ENCODE data around the gene NFIB. TPM values are rescaled to one million over a fixed set of nuclear protein-coding genes. Genes with fewer than 3 reads are reported as not detected.
A peak's percentile ranks its signal among the peaks of the same experiment; 100 is the strongest.

Gene NFIB
- total RNA-seq, 1 donor from 2014 or later, result 11.6 TPM

GRCh38 chr9:14188538-14188937 is 125.4 kb downstream of the NFIB start:
- Histone ChIP-seq H3K27me3 (ENCODE audit: control insufficient read depth, insufficient read depth, low read length) (no peaks in the 10 kb centered on the region), H3K36me3 (ENCODE audit: control insufficient read depth, insufficient read depth, low read length) (no peaks in the 10 kb centered on the region), H3K4me3 (ENCODE audit: low read depth, low read length) (no peak overlapping the region)
- TF ChIP-seq CTCF (IDR thresholded peaks at IDR 0.05; ENCODE audit: insufficient read depth, low read length, severe bottlenecking), result no peak
- no peak for DNase-seq (ENCODE audit: low read depth)
- no peak for FAIRE-seq

GRCh38 chr9:14188011-14188410 is 125.9 kb downstream of the NFIB start:
- DNase-seq (ENCODE audit: low read depth), result no peak
- no peaks in the 10 kb centered on the region for H3K36me3 ChIP-seq (ENCODE audit: control insufficient read depth, insufficient read depth, low read length)
- no peak for FAIRE-seq
- TF ChIP-seq CTCF (IDR thresholded peaks at IDR 0.05; ENCODE audit: insufficient read depth, low read length, severe bottlenecking), result no peak
- H3K27me3 ChIP-seq (ENCODE audit: control insufficient read depth, insufficient read depth, low read length), result no peaks in the 10 kb centered on the region
- no peak overlapping the region for H3K4me3 ChIP-seq (ENCODE audit: low read depth, low read length)

GRCh38 chr9:14186096-14186495 is 127.8 kb downstream of the NFIB start:
- H3K27me3 ChIP-seq (ENCODE audit: control insufficient read depth, insufficient read depth, low read length), result no peaks in the 10 kb centered on the region
- FAIRE-seq (no peak), DNase-seq (ENCODE audit: low read depth) (peak; percentile 36)
- no peak overlapping the region for H3K4me3 ChIP-seq (ENCODE audit: low read depth, low read length)
- no peak for TF ChIP-seq CTCF (IDR thresholded peaks at IDR 0.05; ENCODE audit: insufficient read depth, low read length, severe bottlenecking)
- no peaks in the 10 kb centered on the region for H3K36me3 ChIP-seq (ENCODE audit: control insufficient read depth, insufficient read depth, low read length)

- H3K27me3 ChIP-seq (ENCODE audit: control insufficient read depth, insufficient read depth, low read length), result no peaks in the 10 kb centered on the region
- FAIRE-seq, result no peak
- no peak for TF ChIP-seq CTCF (IDR thresholded peaks at IDR 0.05; ENCODE audit: insufficient read depth, low read length, severe bottlenecking)
- no peak overlapping the region for H3K4me3 ChIP-seq (ENCODE audit: low read depth, low read length)
- DNase-seq (ENCODE audit: low read depth), result no peak
- H3K36me3 ChIP-seq (ENCODE audit: control insufficient read depth, insufficient read depth, low read length), result no peaks in the 10 kb centered on the region
Observed at GRCh38 chr9:14185016-14185415, 128.9 kb downstream of the NFIB start.

GRCh38 chr9:14183001-14183400 is 130.9 kb downstream of the NFIB start:
- H3K4me3 ChIP-seq (ENCODE audit: low read depth, low read length), result no peak overlapping the region
- no peaks in the 10 kb centered on the region for H3K36me3 ChIP-seq (ENCODE audit: control insufficient read depth, insufficient read depth, low read length)
- peak; percentile 71 for DNase-seq (ENCODE audit: low read depth)
- FAIRE-seq, result no peak
- no peaks in the 10 kb centered on the region for H3K27me3 ChIP-seq (ENCODE audit: control insufficient read depth, insufficient read depth, low read length)
- no peak for TF ChIP-seq CTCF (IDR thresholded peaks at IDR 0.05; ENCODE audit: insufficient read depth, low read length, severe bottlenecking)

GRCh38 chr9:14180960-14181537 is 132.9 kb downstream of the NFIB start:
- TF ChIP-seq CTCF (IDR thresholded peaks at IDR 0.05; ENCODE audit: insufficient read depth, low read length, severe bottlenecking), result no peak
- no peak overlapping the region for H3K4me3 ChIP-seq (ENCODE audit: low read depth, low read length)
- DNase-seq (ENCODE audit: low read depth) (no peak), FAIRE-seq (no peak)
- no peaks in the 10 kb centered on the region for H3K27me3 ChIP-seq (ENCODE audit: control insufficient read depth, insufficient read depth, low read length)
- H3K36me3 ChIP-seq (ENCODE audit: control insufficient read depth, insufficient read depth, low read length), result no peaks in the 10 kb centered on the region

All from bronchial epithelial cell (primary cell).